TTC549 (cell line): ENCODE results near the gene CASQ1.

ENCODE experiments used
- FAIRE-seq: peaks from 2 replicates; lab custom pipeline; 2012; peaks lifted over from hg19 to GRCh38; lab: Jason Lieb, UNC

The CASQ1 gene

DNA sequence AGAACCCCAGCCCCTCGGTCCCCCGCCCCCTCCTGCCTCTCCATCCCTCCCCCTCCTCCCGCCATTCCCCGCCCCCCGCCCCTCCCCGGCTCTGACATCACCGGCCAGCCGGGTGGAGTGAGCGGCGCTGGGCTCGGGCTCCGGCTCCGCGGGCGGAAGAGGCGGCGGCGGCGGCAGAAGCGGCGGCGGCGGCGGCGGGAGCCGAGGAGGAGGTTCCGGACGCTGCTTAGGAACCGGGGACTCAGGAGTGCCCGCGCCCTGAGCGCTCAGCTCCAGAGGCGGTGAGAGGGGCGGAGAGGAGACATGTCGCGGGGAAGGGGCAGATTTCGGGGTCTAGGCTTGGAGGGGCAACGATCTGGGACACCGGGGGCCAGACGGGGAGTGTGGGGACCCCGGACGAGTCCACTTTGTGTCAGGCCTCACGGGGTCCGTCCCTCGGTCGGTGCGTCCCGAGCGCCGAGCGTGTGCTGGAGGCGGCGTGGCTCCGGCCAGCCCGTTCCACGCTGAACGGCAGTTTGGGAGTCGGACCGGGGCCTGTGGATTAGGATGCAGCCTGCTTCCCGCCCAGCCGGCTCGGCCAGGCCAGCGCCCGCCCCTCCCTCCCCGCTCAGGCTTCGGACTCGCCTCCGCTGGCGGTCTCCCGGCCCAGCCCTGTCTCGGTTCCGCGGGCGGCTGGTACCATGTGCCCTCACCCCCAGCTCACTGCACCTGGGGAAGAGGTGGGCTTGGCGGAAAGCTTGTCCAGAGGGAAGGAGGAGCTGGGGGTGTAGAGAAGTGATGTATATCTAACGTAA, 15.1 kb downstream of the CASQ1 start, which contains the start of gene PEA15:
Gene PEA15 (plus strand): TSS at position 143 of the 794 bp plus-strand sequence. CDS start 6,161 bp downstream, outside the sequence.
- FAIRE-seq = no peak

DNA sequence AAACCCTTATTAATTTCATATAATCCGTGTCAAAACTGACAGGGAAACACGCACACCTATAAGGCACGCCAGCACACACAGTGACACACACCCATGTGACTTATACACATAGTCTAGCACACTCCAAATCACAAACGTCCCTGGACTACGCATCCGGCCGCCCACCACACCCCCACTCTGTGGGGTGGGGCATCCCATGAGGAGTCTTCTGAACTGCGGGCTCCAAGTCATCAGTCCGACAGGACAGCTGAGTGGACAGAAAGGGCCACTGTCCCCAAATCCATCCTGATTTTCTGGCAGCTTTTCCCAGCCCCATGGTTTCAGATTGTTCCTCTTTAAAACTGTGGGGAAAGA, 15.6 kb downstream of the CASQ1 start:
- no peak for FAIRE-seq

DNA sequence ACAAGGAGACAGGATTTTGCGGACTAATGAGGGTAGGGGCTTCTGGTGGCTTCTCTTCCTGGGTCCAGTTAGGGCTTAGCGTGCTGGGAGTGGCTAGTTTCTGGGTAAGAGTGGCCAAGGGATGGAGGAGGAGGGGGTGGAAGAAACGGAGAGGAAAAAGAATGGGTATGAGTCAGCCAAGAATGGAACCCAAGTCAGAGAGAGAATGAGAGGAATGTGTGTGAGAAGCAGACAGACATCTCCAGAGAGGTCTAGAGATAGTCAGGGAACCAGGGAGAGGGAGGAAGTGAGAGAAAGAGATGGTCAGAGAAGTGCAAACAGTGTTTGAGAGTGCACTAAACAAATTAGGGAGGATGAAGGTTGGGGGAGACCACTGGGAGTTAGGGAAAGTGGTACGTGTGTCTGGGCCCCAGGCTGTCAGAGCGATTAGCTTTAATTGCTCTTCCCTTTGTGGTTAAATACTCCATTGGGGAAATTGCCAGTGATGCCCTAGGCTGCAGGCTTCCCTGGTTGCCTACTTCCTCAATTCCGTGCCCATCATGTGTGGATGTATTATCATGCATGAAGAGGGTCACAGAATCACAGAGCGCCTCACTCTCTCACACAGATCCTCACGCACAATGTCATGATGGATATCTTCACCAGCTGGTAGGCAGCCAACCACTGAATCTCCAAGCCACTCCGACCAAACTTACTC, 16.2 kb downstream of the CASQ1 start:
- no peak for FAIRE-seq

DNA sequence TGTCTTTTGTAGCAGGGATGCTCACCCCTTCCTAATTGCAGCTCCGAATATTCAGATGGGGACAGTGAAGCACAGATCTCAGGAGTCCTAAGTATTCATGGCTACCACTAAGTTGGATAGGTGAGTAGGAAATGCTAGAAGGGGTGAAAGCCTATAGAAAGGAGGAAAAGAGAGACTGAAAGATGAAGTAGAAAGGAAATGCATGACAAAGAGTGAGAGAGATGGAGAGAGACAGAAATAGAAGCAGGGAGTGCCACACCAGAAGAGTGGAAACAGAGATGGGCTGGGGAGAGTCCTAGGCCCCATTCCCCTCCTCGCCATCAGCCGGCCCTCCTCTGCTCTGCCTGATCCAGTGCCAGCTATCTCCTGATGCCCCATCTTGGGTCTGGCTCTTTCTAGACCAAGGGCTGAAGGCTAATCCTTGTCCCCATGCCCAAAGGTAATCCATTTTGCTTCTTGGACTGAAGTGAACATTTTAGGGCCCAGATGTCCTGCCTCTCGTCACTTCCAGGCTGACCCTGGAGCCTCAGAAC, 16.8 kb downstream of the CASQ1 start:
- FAIRE-seq = no peak

DNA sequence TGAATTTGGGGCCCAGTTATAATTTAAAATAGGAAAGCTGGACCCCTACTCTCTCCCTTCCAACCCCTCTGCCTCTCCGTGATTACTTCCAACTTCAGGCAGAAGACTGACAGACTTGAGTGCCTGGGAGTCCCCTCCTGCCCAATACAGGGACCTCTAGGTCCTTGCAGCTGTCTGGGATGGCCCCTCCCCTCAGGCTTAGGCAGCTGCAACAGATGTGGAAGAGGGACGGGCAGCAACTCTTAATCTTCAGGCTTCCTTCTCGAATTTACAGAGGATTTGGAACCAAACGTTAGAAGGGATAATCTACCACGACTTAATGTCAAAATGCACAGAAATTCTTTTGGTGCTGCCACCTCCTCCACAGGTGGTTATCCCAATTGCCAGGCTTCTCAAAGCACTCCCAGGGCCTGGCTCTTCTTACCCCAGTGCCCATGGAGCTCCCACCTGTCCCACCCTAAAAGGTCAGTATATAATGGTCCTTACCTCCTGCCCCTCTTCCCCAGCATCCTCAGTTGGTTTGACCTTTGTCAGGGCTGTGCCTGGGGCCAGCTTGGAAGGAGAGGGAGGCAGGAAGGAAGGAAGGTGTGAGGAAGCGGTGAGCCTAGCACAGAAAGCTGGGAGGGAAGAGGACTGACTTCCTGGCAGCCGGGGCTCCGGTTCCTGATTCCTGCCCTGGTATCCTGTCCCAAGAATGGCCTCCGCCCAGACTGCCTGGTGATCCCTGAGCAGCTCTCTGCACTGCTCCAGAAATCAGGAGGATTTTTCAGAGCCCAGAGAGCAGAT, 17.6 kb downstream of the CASQ1 start:
- FAIRE-seq = no peak

DNA sequence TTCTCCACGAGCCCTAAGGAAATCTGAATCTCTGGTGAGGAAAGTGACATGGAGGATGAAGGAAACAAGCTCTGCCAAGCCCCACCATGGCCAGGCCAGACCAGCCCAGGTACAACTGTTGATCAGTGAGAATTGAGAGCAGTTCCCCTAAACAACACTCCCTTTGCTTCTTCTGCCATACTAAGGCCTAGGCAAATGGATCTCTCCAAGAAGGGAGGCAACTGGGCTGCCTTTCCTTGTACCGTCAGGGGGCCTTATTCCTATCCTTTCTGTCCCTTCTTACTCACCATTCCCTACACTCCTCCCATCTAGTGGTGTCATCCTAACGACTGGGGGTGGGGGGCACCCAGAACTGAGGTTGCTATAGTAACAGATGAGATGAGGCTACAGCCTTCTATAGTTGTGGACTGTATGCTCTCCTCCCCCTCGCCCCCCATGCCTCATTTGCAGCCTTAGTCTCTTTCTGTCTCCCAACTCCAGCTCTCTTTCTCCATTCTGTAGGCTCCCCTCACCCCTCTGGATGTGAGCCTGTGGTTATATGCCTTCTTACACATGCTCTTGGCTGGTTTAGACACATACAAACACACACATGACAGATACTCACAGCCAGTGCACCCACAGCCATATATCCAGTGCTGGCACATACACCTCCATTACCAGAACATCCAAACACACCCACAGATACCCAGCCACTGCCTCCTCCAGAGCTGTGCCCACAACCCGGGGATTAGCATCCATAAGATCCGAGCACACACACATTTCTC, 18.4 kb downstream of the CASQ1 start:
- no peak for FAIRE-seq

DNA sequence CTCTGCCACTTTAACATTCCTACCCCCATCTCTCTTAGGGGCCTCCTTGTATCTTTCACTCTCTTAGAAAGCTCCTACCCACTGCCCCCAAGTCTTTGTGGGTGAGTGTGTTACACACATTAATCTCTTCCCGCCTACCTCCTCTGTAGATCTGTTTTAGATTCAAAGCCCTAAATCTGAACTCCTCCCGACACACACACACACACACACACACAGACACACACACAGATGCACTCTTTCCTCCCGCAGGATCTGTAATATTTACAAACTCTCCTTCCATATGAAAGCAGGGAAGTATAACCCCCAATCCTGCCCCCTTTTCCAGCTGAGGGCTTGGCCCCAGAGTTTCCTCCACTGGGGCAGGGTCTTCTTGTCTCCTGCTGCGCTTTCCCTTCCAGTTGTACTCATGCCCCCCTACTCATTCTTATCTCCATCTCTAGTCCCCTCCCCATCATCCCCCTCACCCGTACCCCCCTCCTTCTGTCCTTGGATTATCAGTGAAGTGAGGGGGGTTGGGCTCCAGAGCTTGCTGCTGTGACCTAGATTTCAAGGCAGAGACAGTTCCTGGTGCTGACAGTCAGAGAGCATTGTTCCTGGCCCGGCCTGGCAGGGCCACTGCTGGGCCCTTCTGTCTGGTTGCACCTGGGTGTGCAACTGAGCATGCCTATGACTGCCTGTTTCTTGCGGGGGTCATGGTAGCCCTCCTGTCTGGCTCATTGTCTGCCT, 19.1 kb downstream of the CASQ1 start:
- FAIRE-seq = no peak

DNA sequence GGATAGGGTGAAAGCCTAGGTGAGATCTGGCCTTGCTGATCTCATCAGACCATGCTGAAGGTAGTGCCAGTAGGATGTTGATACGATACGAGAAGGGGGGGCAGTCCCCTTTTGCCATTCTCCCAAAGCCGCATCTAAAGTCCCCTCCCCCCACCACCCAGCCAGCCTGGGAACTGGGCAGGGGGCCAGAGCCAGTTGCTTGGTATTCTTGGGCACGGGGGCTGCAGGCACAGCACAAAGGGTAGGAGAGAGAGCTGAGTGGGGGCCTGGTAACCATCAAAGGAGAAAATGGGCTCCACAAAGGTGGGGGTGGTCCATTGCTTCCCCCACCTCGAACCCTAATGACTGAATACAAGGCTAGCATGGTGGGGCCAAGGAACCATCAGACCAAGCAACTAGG, 20.2 kb downstream of the CASQ1 start:
- no peak for FAIRE-seq

DNA sequence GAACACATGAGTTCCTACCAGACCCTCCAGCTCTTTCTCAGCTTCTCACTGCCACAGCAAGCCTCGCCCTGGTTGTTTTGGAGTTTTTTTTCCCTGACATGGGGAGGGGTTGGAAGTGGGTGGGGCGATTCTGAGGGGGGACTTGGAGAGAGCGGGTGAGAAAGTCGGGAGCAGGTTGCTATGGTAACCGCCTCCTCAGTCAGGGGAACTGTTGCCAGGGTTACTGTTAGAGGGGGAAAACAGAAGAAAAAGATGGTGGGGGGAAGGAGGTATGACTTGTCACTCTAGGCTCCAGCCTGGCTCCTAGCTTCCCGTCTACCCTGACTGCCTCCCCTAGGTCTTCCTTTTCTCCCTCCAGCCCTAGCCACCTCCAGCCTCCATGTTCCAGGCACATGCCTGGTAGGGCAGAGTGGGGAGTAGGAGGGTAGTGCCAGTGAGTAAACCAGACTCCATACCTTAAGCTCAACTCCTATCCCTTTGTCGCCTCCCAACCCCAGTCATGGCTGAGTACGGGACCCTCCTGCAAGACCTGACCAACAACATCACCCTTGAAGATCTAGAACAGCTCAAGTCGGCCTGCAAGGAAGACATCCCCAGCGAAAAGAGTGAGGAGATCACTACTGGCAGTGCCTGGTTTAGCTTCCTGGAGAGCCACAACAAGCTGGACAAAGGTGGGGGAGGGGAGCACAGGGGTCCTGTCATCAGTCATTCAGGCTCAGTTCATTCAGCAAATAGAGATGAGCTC, 20.8 kb downstream of the CASQ1 start:
- FAIRE-seq = no peak

DNA sequence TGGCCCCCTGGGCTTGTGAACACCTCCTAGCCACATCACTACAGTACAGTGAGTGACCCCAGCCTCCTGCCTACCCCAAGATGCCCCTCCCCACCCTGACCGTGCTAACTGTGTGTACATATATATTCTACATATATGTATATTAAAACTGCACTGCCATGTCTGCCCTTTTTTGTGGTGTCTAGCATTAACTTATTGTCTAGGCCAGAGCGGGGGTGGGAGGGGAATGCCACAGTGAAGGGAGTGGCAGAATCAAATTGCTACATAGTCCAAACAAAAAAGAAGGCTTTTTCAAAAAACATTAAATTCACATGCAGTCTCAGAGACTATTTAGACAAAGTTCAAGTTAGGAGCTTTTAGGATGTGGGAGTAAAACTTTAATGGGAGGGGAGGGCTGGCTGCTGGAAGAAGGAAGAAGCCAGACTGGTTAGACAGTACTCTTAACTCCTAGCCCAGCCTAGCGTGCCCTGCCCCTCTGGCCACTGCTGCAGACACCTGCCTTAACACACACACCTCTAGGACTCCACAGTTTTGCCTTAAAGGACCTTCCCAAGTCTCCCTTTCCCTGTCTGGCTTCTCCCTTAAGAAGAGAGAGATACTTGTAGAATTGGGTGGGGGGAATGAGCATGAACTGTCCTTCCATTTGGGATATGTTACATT, 24.2 kb downstream of the CASQ1 start:
- no peak for FAIRE-seq

DNA sequence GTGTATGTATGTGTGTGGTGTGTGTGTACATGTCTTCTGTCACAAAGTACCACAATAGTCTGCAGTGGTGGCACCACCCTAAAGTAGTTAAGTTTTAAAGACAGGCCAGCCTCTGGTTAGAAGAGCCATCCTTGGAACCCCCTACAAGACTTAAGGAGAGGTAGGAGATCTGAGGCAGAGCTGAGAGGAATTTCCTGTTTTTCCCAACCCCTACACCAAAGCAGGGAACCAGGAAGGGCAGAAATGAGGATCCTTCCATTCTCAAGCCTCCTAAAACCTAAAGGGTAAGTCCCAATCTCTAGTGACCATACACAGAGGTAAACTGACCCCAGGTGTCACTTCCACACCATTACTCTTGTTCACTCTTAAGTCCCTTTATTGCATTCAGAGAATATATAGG, 25.9 kb downstream of the CASQ1 start:
- no peak for FAIRE-seq

DNA sequence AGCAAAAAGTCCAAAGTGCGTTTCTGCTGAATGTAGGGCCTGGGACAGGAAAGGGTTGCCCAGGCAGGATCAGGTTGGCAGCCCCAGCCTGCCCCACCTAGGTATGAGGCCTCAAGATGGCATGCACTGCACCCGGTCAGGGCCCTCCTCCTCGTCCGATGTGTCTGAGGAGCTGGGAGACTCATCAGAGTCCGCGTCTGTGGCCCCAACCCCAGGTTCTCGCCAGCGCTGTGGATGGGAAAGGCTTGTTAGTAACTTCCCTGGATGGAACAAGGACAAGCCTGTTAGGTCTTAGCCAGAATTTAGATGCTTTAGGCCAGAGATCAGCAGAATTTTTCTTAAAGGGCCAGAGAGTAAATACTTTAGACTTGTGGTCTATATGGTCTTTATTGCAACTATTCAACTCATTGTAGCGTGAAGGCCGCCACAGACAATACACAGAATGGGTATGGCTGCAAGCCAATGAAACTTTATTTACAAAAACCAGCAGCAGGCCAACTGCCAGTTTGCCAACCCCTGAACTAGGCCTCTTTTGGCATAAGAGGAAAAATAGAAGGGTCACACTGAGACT, 27.2 kb downstream of the CASQ1 start:
- FAIRE-seq = no peak

DNA sequence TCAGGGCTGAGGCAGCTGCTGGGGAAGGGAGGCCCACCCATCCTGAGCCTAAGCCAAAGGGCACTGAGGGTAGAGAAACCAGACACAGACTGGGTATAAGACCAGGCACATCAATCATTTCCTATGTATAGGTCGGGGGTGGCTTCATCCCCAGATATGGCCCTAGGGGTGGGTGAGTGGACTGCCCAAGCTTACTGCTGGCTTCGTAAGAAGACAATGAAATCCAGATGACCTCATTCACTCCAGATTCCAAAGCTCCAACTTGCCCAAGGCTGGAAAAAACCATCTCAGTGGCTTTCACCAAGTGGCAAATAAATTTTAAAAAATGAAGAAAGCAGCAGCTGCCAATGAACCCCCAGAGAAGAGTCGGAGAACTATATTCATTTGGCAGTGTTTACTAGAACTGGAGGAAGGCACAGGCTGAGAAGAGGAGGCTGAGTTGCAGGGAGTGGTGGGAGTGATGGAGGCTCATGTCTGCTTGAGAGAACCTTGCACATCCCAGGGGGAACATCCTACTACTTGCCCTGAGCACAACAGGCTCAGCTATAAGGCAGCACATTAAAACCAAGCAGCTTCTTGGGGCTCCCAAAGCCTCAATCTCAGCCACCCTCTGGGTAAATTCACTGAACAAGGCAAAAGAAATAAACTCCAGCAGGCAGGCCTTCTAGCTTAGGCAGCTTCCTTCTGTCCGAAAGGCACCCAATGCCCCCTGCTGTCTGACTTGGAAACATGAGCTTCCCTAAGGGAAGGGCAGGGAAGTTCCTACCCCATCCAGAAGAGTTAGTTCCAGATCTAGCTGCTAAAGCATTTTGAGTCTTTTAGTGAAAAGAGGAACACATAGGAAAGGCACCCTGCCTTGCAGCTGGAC, 28.9 kb downstream of the CASQ1 start:
- no peak for FAIRE-seq

DNA sequence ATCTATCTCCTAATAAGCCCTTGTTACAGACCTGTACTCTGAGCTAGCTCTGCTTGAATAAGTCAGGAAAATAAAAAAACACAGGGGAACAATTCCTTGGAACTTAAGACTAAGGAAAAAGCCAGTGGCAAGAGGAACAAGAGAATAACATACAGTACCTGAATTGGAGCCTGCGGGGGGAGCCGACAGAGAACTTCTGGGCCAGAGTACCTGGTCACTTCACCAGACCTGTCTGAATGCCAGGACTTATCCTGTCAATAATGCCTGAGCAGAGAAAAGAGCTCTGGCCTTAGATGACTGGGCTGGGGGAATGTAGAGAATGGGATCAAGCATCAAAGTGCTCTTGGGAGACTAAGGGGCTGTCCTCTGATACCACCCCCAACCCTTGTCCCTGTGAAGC, 29.9 kb downstream of the CASQ1 start:
- no peak for FAIRE-seq

DNA sequence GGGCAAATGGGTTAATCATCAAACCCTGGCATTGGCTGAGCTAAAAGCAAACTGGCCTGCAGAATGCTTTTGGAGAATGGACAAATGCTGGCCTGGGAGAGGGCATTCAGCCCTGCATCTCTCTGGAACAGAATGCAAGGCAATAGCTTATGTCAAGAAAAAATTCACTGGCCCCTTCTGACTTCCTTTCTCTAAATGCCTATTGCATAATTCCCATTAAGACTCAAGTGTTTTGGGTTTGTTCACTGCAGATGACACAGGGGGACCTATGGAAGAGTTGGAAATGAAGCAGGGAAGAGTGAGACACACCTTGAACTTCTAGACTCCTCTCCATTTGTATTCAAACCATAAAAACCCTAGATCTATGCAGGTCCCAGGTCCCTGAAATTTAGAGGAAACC, 30.7 kb downstream of the CASQ1 start:
- FAIRE-seq = no peak

DNA sequence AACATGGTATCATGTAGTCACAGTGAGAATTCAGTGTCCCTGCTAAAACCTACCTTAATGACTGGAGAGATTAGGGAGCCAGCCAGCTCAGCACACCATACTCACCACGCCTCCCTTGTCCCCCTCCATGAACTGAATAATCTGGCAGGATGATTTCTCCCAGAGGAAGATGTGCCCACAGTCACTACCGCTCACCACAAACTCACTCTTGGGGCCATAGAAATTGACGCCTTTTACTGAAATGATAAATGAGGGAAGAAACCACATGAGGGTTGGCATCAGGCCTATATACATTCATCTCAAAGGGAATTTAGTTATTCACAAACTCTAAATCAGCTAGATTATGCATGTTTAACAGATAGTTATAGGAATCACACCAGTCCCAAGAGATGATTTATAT, 32.2 kb downstream of the CASQ1 start:
- FAIRE-seq = no peak

DNA sequence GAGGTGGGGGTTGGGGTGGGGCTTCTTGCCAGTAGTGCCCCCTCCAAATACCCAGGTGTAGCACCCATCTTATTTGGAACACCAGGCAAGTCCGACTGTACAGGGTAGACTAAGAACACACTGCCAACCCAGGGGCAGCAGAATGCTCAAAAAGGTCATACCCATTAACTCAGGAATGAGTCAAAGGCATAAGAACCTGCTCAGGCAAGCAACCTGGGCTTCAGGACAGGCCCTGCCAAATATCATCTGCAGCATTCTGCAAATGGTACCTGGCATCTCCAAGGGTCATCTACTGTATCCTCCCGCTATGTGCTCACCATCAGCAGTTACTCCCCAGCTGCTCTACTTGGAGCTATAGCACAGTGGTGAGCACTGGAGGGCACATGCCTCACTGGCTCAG, 34.2 kb downstream of the CASQ1 start:
- FAIRE-seq = no peak

DNA sequence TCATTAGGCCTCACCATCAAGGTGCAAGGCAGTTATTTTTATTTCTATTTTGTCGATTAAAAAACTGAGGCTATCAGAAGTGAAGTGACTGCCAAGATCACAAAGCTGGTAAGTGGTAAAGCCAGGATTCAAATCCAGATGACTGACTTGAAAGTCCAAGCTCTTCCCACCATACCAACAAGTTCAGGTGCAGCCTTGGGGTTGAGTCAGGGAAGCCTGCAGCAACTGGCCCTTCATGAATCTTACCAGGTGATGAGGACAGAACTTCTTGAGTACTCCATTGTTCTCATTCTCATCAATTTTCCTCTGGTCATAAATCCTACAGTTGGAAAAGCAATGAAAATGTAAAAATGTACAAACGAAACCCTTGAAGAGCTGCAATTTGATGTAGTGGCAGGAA, 35.0 kb downstream of the CASQ1 start:
- no peak for FAIRE-seq

DNA sequence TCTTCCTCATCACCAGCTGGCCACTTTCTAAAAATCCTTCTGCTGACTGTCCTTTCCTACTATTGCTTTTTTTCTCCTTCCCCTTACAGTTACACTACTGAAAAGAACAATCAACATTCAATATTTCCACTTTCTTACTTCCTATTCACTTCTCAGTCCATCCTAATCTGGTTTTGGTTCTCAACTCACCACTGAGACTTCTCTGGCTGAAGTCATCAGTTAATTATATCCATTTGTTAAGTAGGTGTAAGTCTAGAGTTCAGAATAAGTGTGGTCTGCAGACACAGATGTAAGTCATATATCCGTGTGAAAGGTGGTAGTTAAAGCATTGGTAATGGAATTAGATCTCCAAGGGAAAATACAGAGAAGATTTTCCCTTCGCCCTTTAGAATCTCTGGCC, 36.2 kb downstream of the CASQ1 start:
- no peak for FAIRE-seq
